Loucy (cell line): Measurements from ENCODE around the gene TOR4A.

Experiments
- H2AFZ ChIP-seq: fragments of 200-600 bp; sonication (generic); 2 replicates; pipeline ENCODE4 v1.6.0; 2016; ENCODE audit warnings: antibody characterized with exemption, mild to moderate bottlenecking, low read length, moderate library complexity
- H3F3A ChIP-seq: fragments of 200-600 bp; 2 replicates; pipeline ENCODE4 v1.6.0; 2016; ENCODE audit warnings: antibody characterized with exemption, low read depth, mild to moderate bottlenecking
- H3K27me3 ChIP-seq: fragments of 200-600 bp; sonication (generic); 2 replicates; pipeline ENCODE4 v1.6.1; 2014; ENCODE audit warnings: low read length, mild to moderate bottlenecking; ENCODE audit not compliant: insufficient read depth, poor library complexity, severe bottlenecking
- H3K36me3 ChIP-seq: fragments of 200-600 bp; sonication (generic); 2 replicates; pipeline ENCODE4 v1.6.1; 2016; ENCODE audit warnings: low read length; ENCODE audit not compliant: insufficient read depth
- H3K4me1 ChIP-seq: fragments of 200-600 bp; sonication (generic); 2 replicates; pipeline ENCODE4 v1.5.1; 2014; ENCODE audit warnings: low read length, mild to moderate bottlenecking; ENCODE audit not compliant: insufficient read depth, poor library complexity, severe bottlenecking
- H3K4me2 ChIP-seq: fragments of 200-600 bp; sonication (generic); 2 replicates; pipeline ENCODE4 v1.6.0; 2014; ENCODE audit warnings: antibody characterized with exemption, low read length, low read depth, mild to moderate bottlenecking; ENCODE audit not compliant: poor library complexity, severe bottlenecking
- H3K4me3 ChIP-seq: fragments of 200-600 bp; sonication (generic); 2 replicates; pipeline ENCODE4 v1.5.1; 2014; ENCODE audit warnings: low read length, mild to moderate bottlenecking, mixed read lengths; ENCODE audit not compliant: poor library complexity, severe bottlenecking
- H3K79me2 ChIP-seq: fragments of 200-600 bp; sonication (generic); 2 replicates; pipeline ENCODE4 v1.6.1; 2014; ENCODE audit warnings: low read length; ENCODE audit not compliant: insufficient read depth
- H3K9ac ChIP-seq: fragments of 200-600 bp; sonication (generic); 2 replicates; pipeline ENCODE4 v1.6.0; 2014; ENCODE audit warnings: mild to moderate bottlenecking, low read depth, low read length, moderate library complexity; ENCODE audit not compliant: poor library complexity, severe bottlenecking
- H3K9me2 ChIP-seq: fragments of 200-600 bp; sonication (generic); replicated peaks from 2 replicates; pipeline ENCODE4 v1.6.1; 2016; ENCODE audit warnings: low read depth, low read length, mixed read lengths
- H3K9me3 ChIP-seq: fragments of 200-600 bp; sonication (generic); 2 replicates; pipeline ENCODE4 v1.6.1; 2014; ENCODE audit warnings: mild to moderate bottlenecking, antibody characterized with exemption, low read length, low read depth; ENCODE audit not compliant: insufficient read depth
- H4K20me1 ChIP-seq: fragments of 200-600 bp; sonication (generic); 2 replicates; pipeline ENCODE4 v1.6.0; 2014; ENCODE audit warnings: antibody characterized with exemption, low read length, mild to moderate bottlenecking; ENCODE audit not compliant: insufficient read depth, poor library complexity, severe bottlenecking
- CTCF ChIP-seq: fragments of 200-600 bp; sonication (generic); conservative IDR thresholded peaks from 2 replicates; pipeline ENCODE4 v1.5.1; 2014; ENCODE audit warnings: mild to moderate bottlenecking, antibody characterized with exemption, low read length
- EZH2phosphoT487 ChIP-seq: fragments of 200-600 bp; IDR thresholded peaks from 2 replicates; pipeline ENCODE4 v1.6.1; 2018; ENCODE audit warnings: antibody characterized with exemption, mild to moderate bottlenecking, moderate library complexity, borderline replicate concordance

Gene TOR4A

GRCh38 chr9:137278721-137279711 is 1.5 kb downstream of the TOR4A start:
- no peak for TF ChIP-seq CTCF
- TF ChIP-seq EZH2phosphoT487, result no peak
- Histone ChIP-seq H3K4me2 (no peak overlapping the region), H3K4me1 (no peaks in the 10 kb centered on the region)

GRCh38 chr9:137279741-137280473 is 2.4 kb downstream of the TOR4A start:
- Histone ChIP-seq H2AFZ (no peak overlapping the region), H3K36me3 (no peaks in the 10 kb centered on the region), H3K9me2 (no peaks in the 10 kb centered on the region), H3F3A (no peaks in the 10 kb centered on the region), H3K4me1 (no peaks in the 10 kb centered on the region), H3K4me2 (no peak overlapping the region), H3K9me3 (no peaks in the 10 kb centered on the region), H3K9ac (no peak overlapping the region), H3K79me2 (no peaks in the 10 kb centered on the region), H4K20me1 (no peaks in the 10 kb centered on the region), H3K4me3 (no peak overlapping the region), H3K27me3 (no peaks in the 10 kb centered on the region)
- TF ChIP-seq CTCF (no peak), EZH2phosphoT487 (no peak)

More at GRCh38 chr9:137278721-137279711, 1.5 kb downstream of the TOR4A start:
- no peaks in the 10 kb centered on the region for H3K9me2 ChIP-seq
- H4K20me1 ChIP-seq, result no peaks in the 10 kb centered on the region
- no peak overlapping the region for H3K9ac ChIP-seq
- H3K4me3 ChIP-seq, result no peak overlapping the region
- no peaks in the 10 kb centered on the region for H3K27me3 ChIP-seq
- no peaks in the 10 kb centered on the region for H3K9me3 ChIP-seq
- no peak overlapping the region for H2AFZ ChIP-seq
- H3K79me2 ChIP-seq, result no peaks in the 10 kb centered on the region
- H3F3A ChIP-seq, result no peaks in the 10 kb centered on the region
- no peaks in the 10 kb centered on the region for H3K36me3 ChIP-seq

- no peaks in the 10 kb centered on the region for H3K4me1 ChIP-seq
- H3F3A ChIP-seq, result no peaks in the 10 kb centered on the region
- no peaks in the 10 kb centered on the region for H3K79me2 ChIP-seq
- no peaks in the 10 kb centered on the region for H4K20me1 ChIP-seq
- H3K36me3 ChIP-seq, result no peaks in the 10 kb centered on the region
- H2AFZ ChIP-seq, result no peak overlapping the region
- H3K4me2 ChIP-seq, result no peak overlapping the region
- no peaks in the 10 kb centered on the region for H3K9me3 ChIP-seq
- no peak overlapping the region for H3K9ac ChIP-seq
- H3K4me3 ChIP-seq, result no peak overlapping the region
- no peak for TF ChIP-seq CTCF
- no peak for TF ChIP-seq EZH2phosphoT487
- H3K9me2 ChIP-seq, result no peaks in the 10 kb centered on the region
- H3K27me3 ChIP-seq, result no peaks in the 10 kb centered on the region
Measured at GRCh38 chr9:137280474-137281344, 3.2 kb downstream of the TOR4A start.
